HepG2 (cell line): ENCODE results near the gene SMURF2. TPM values are rescaled to one million over a fixed set of nuclear protein-coding genes. Genes with fewer than 3 reads are reported as not detected.
A peak's percentile ranks its signal among the peaks of the same experiment; 100 is the strongest.

Source experiments
- AGO1 ChIP-seq: fragments of 200-400 bp; formaldehyde crosslinking; IDR thresholded peaks from 2 replicates; pipeline ENCODE4 v1.6.1; 2017; ENCODE audit warnings: mild to moderate bottlenecking, low read depth, low read length, moderate library complexity; ENCODE audit not compliant: poor library complexity, severe bottlenecking
- AGO2 ChIP-seq: fragments of 200-400 bp; formaldehyde crosslinking; optimal IDR thresholded peaks from 2 replicates; pipeline ENCODE3; 2017; ENCODE audit warnings: mild to moderate bottlenecking, low read depth, low read length, moderate library complexity
- BHLHE40 ChIP-seq: IDR thresholded peaks from 2 replicates; pipeline ENCODE4 v1.6.1; 2011; ENCODE audit warnings: low read length, improper control_type of control experiment
- BRF2 ChIP-seq: sonication (generic); formaldehyde crosslinking; IDR thresholded peaks from 2 replicates; pipeline ENCODE4 v1.8.1; 2022; ENCODE audit warnings: mild to moderate bottlenecking, missing genetic modification reagents
- DRAP1 ChIP-seq: IDR thresholded peaks from 2 replicates; pipeline ENCODE4 v1.6.1; 2016; ENCODE audit warnings: missing genetic modification reagents, missing compliant biosample characterization
- EEA1 ChIP-seq: sonication (generic); formaldehyde crosslinking; IDR thresholded peaks from 2 replicates; pipeline ENCODE4 v1.5.1; 2020; ENCODE audit warnings: mild to moderate bottlenecking, missing genetic modification reagents, borderline replicate concordance
- ERF ChIP-seq: IDR thresholded peaks from 2 replicates; pipeline ENCODE4 v1.6.1; 2018; ENCODE audit warnings: missing biosample characterization, missing genetic modification reagents
- ETV6 ChIP-seq: sonication (generic); formaldehyde crosslinking; conservative IDR thresholded peaks from 2 replicates; pipeline ENCODE4 v1.4.0; 2020; ENCODE audit warnings: missing genetic modification reagents
- FOSL2 ChIP-seq: sonication (generic); formaldehyde crosslinking; IDR thresholded peaks from 2 replicates; pipeline ENCODE4 v1.4.0; 2020; ENCODE audit warnings: missing genetic modification reagents
- FOXJ3 ChIP-seq: sonication (generic); formaldehyde crosslinking; IDR thresholded peaks from 2 replicates; pipeline ENCODE4 v1.4.0; 2020; ENCODE audit warnings: missing genetic modification reagents, mild to moderate bottlenecking, borderline replicate concordance
- MBD4 ChIP-seq: IDR thresholded peaks from 2 replicates; pipeline ENCODE4 v1.6.1; 2012; ENCODE audit warnings: low read length, inconsistent platforms, borderline replicate concordance
- MED13 ChIP-seq: sonication (generic); formaldehyde crosslinking; IDR thresholded peaks from 2 replicates; pipeline ENCODE4 v1.5.0; 2020; ENCODE audit warnings: missing genetic modification reagents
- NPAS2 ChIP-seq: sonication (generic); formaldehyde crosslinking; IDR thresholded peaks from 2 replicates; pipeline ENCODE4 v1.8.0; 2022; ENCODE audit warnings: mild to moderate bottlenecking, missing genetic modification reagents, borderline replicate concordance
- NR2F2 ChIP-seq: IDR thresholded peaks from 2 replicates; pipeline ENCODE4 v1.6.1; 2012; ENCODE audit warnings: low read depth, inconsistent platforms, borderline replicate concordance
- SKIL ChIP-seq: sonication (generic); formaldehyde crosslinking; IDR thresholded peaks from 2 replicates; pipeline ENCODE4 v1.8.0; 2022; ENCODE audit warnings: missing genetic modification reagents, mild to moderate bottlenecking, moderate library complexity, borderline replicate concordance
- TOPORS ChIP-seq: sonication (generic); formaldehyde crosslinking; IDR thresholded peaks from 2 replicates; pipeline ENCODE4 v1.8.0; 2023; ENCODE audit warnings: mild to moderate bottlenecking, missing genetic modification reagents
- ZGPAT ChIP-seq: IDR thresholded peaks from 2 replicates; pipeline ENCODE4 v1.6.1; 2016; ENCODE audit warnings: mild to moderate bottlenecking
- ZIK1 ChIP-seq: sonication (generic); formaldehyde crosslinking; IDR thresholded peaks from 2 replicates; pipeline ENCODE4 v1.5.0; 2020; ENCODE audit warnings: mild to moderate bottlenecking, low read depth, missing genetic modification reagents, borderline replicate concordance
- ZMYM3 ChIP-seq: sonication (generic); formaldehyde crosslinking; IDR thresholded peaks from 2 replicates; pipeline ENCODE4 v1.5.1; 2020; ENCODE audit warnings: mild to moderate bottlenecking, missing genetic modification reagents
- ZNF207 ChIP-seq: fragments of 450-650 bp; IDR thresholded peaks from 2 replicates; pipeline ENCODE4 v1.6.1; 2016; ENCODE audit warnings: antibody characterized with exemption, borderline replicate concordance
- ZNF547 ChIP-seq: sonication (generic); formaldehyde crosslinking; IDR thresholded peaks from 2 replicates; pipeline ENCODE4 v1.5.1; 2020; ENCODE audit warnings: mild to moderate bottlenecking, missing genetic modification reagents
- ZNF614 ChIP-seq: IDR thresholded peaks from 2 replicates; pipeline ENCODE4 v1.6.1; 2018; ENCODE audit warnings: missing biosample characterization, missing genetic modification reagents, inconsistent platforms, borderline replicate concordance
- ZNF660 ChIP-seq: sonication (generic); formaldehyde crosslinking; IDR thresholded peaks from 2 replicates; pipeline ENCODE4 v1.5.1; 2020; ENCODE audit warnings: mild to moderate bottlenecking, low read depth, missing genetic modification reagents, borderline replicate concordance
- ZNF839 ChIP-seq: sonication (generic); formaldehyde crosslinking; IDR thresholded peaks from 2 replicates; pipeline ENCODE4 v1.4.0; 2020; ENCODE audit warnings: missing genetic modification reagents, mild to moderate bottlenecking, borderline replicate concordance
- ZSCAN21 ChIP-seq: sonication (generic); formaldehyde crosslinking; IDR thresholded peaks from 2 replicates; pipeline ENCODE4 v1.8.0; 2022; ENCODE audit warnings: mild to moderate bottlenecking, missing genetic modification reagents, moderate library complexity, borderline replicate concordance
- polyA plus RNA-seq, 8 experiments: library from polyadenylated mRNA; depleted of rRNA in 3 of 8; stranded (reverse) in 7 of 8; unstranded in 1 of 8; fragments of >200 nt; fragmentation: Illumina TruSeq in 4 of 8; extraction: Trizol in 4 of 8; gene quantifications; 2 replicates each; pipeline versions ENCODE4 v1.2.1 to v1.2.3, GENCODE V29; 2011 to 2016; ENCODE audit warnings: low read depth in 4 of 8, missing spikeins in 1 of 8, mixed read lengths in 1 of 8; ENCODE audit not compliant: insufficient read depth in 1 of 8
- total RNA-seq, 5 experiments: library from RNA; depleted of rRNA; stranded (reverse); fragments of >200 nt; fragmentation: Illumina TruSeq; extraction: Trizol; gene quantifications; 2 replicates each; pipeline ENCODE4 v1.2.3, GENCODE V29; 2016; ENCODE audit warnings: low read depth in 1 of 5

The SMURF2 gene
- total and polyA plus RNA-seq, 2 of the 13 experiments (the other 11 are each of a cell fraction or from before 2014, with no cell fraction given), result 14.9 to 24.3 TPM

GRCh38 chr17:64506576-64507412 lies 155.3 kb downstream of the SMURF2 start, which contains the start of gene CEP95 (continued):
- TF ChIP-seq ZMYM3 (no peak), EEA1 (CRISPR knock-in tag) (peak; percentile 52), SKIL (peak; percentile 56), FOSL2 (CRISPR knock-in tag) (peak; percentile 55), BRF2 (peak; percentile 41), ZNF614 (CRISPR knock-in tag) (0 out of 2 replicates have a peak, but pooled peaks have one; percentile 10), MED13 (CRISPR knock-in tag) (0 out of 2 replicates have a peak, but pooled peaks have one; percentile 34), ZIK1 (CRISPR knock-in tag) (peak; percentile 49; the same call in 1 of the 2 replicates), AGO1 (peak; percentile 39), MBD4 (no peak), BHLHE40 (peak; percentile 75), TOPORS (CRISPR knock-in tag) (no peak), ZGPAT (CRISPR knock-in tag) (peak; percentile 95), DRAP1 (no peak), NR2F2 (peak; percentile 63; the same call in 1 of the 2 replicates), NPAS2 (CRISPR knock-in tag) (no peak), AGO2 (peak; percentile 85), ETV6 (CRISPR knock-in tag) (peak; percentile 78; the same call in 1 of the 2 replicates), ERF (peak; percentile 84), ZNF660 (CRISPR knock-in tag) (peak; percentile 85; the same call in 1 of the 2 replicates), ZNF547 (CRISPR knock-in tag) (no peak; the same call in none of the 2 replicates), ZSCAN21 (CRISPR knock-in tag) (peak; percentile 91), FOXJ3 (CRISPR knock-in tag) (0 out of 2 replicates have a peak, but pooled peaks have one; percentile 74), ZNF207 (no peak), ZNF839 (CRISPR knock-in tag) (peak; percentile 87; the same call in 1 of the 2 replicates)
